SKM-1 (cell line): ENCODE measurements around the gene PARS2.

Experiments used
- DNase-seq: peaks from one replicate; lab custom pipeline; 2025; ENCODE audit not compliant: unreplicated experiment; lab: John Stamatoyannopoulos, UW

The PARS2 gene

DNA sequence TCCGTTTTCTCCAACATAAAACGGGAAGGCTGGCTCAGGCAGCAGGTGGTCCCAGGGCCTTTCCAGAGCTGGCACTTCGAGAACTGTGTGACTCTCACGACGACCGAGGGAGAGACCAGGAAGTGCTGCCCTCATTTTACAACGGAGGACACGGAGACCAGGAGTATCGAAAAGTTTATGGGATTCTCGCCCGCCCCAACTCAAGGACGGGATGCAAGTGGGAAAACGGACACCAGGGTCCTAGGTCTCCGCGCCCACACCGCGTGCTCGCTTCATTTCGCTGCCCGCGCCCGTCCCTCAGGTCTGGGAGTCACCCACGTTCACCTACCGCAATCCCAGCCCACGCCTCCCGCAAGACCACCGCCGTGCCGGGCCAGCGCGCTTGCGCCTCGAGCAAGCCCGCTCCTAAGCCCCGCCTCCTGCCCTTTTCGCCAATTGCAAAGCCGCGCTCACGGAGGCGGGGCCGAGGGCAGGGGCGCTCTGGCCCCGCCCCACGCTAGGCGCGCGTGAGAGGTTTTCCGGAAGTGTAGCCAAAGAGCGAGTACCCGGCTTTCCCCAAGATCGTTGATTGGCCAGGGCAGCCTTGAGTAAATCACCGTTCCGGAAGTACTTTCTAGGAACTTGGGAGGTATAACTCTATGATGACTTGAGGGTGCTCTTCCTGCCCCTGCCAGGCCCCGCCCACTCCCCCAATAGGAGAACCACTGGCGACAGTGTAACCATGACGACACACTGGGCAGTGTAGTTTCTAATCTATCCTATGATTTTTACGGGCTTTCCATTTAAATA is at the start of gene PARS2:
Gene PARS2 (minus strand): TSS at position 391 of the 789 bp plus-strand sequence. CDS start 5,362 bp downstream, outside the sequence.
- DNase-seq = peak; percentile 99

DNA sequence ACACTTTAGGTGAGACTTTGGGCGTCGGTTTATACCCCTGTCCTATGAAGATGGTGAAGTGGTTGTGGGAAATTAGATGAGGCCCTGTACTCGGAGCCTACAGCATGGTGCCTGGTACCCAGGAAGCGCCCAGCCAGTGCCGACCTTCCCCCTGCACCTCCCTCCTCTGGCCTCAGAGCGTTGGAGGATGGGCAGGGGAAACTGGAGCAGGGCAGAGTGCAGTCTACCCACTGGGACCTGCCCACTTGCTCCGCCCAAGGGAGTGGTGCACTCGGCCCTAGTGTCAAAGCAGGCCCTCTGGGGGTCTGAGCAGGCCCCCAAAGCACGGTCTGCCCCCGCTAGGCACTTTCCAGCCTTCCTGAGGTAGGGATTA is 49.8 kb upstream of the PARS2 start:
- no peak for DNase-seq

DNA sequence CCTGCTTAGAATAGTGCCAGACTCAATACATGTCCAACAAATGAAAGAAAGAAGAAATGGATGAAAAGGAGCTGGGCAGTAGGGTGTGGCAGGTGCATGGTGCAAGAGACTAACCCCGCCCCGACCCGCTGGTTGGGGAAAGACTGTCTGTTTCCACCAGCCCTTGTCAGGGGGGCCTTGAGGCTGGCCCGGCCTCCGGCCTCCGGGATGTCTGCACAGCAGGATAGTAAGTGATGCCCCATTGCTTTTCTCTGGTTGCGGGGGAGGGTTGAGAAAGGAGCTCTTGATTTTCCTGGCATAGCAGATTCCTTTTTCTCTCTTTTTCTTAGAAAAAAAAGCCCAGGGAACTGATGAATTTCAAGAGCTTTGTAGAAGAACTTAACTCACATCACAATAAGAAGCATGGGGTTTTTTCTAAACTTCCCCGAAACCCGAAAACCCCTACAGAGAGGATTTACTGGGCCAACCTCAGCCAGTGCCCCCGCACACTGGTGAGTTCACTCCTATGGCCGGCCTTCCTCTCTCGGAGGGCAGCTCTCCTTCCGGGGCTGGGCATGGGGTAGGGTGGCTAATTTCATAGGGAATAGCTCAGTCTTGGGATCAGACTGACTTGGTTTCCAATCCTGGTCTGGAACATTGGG is 49.3 kb upstream of the PARS2 start:
- DNase-seq = no peak

DNA sequence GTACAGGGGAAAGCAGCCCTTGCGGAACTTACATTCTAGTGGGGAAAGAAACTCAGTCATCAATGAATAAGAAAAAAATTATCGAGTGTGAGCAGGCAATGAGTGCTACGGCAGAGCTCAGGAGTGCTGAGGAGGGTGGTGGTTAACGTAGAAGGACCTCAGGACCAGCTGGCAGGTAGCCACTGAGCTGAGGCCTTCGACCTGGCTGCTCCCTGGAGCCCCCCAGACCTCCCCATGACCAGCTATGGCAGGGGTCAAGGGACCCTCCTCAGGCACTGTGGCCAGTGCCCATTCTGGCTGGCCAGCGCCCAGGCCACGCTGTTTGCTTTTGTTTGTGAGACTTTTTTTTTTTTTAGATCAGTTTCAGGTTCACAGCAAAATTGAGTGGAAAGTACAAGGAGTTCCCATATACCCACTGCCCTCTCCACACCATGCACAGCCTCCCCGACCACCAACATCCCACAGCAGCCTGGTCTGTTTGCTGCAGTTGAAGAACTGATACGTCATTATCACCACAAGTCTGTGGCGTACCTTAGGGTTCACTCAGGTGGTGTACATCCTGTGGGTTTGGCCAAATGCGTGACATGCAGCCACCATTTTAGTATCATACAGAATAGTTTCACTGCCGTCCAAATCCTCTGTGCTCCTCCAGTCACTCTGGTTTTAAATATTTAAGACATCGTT is 48.6 kb upstream of the PARS2 start:
- DNase-seq = no peak

DNA sequence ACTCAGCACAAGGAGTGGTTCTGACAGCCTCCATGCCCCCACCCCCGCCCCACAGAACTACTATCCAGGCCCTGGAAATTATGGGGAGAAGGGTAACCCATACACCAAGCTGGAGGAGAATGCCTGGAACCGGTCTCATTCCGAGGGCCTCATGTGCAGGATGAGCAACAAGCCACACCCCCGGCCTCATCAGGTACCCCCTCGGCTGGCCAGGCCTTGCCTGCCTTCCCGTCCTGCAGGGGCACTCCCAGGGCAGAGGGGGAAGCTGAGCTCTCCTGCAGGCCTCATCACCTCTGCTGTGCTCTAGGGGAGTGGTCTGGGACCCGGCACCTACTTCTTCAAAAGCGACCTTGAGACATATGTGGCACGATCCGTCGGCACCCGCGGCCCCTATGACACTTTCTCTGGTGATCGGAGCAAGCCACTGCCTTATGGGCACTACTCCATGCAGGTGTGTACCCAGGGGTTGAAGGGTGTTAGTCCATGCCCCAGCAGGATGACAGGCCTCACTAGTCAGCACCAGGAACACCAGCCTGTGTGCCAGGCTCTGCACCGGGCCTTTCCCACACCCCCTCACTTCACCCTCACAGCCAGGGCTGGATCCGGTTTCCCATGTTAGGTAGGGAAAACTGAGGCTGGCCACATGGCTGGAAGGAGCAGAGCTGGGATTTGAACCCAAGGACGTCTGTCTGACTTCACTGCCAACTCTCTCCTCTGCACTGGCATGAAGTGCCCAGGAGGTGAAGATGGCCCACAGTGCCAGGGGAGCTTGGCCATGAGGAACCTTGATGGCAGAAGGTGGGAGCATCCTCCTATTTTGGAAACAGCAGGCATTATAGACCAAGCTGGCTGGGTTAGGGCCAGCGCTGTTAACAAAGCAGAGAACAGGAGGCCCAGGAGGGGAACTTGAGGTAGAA is 47.7 kb upstream of the PARS2 start:
- DNase-seq = no peak

DNA sequence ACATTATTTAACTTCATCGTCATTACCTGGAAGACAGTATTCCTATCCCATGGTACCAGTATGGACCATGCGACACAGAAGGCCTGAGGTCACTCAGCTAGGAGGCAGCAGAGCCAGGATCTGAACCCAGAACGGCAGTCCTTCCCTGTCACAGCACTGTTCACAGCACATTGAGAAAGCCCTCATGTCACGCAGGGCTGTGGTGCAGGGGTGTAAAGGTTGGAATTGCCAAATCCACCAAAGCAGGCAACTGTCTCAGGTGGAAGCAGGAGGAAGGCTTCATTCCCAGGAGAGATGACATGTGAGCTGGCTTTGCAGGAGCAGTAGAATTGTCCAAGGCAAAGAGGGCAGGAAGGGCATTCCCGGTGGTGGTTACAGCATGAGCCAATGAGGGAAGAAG is 46.7 kb upstream of the PARS2 start:
- no peak for DNase-seq

DNA sequence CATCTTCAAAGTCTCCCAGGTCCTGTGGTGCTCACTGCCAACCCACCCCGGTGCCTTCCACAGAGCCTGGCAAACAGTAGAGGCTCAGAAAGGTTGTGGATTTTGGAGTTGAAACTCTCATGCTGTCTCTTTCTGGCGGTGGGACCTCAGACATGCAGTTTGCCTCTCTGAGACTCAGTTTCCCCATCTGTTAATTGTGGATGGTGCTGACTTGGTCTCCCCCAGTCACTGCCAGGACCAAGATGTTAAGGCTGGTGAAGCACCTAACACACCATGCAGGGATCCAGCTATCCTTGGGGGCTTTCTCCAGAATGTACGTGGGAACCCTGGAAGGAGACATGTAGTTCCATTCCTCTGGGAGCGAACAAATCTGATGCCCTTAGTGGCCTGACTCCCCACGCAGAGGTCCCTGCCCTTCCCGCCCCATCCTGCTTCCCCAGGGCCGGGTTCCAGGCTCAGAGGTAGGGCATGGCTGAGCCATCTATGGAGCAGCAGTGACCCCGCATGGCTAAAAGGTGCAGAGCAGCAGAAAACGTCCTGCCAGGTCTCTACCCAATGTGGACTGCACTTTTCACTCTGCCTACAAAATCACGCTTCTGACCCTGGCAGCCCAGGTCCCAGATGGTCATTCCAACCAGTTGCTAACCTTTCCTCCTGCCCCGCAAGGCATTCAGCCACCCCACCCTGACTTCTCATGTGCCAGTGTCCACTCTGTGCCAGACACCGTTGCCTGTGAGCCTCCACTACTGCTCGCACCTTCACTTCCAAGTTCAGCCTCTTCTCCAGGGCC is 46.0 kb upstream of the PARS2 start:
- DNase-seq = peak; percentile 16

DNA sequence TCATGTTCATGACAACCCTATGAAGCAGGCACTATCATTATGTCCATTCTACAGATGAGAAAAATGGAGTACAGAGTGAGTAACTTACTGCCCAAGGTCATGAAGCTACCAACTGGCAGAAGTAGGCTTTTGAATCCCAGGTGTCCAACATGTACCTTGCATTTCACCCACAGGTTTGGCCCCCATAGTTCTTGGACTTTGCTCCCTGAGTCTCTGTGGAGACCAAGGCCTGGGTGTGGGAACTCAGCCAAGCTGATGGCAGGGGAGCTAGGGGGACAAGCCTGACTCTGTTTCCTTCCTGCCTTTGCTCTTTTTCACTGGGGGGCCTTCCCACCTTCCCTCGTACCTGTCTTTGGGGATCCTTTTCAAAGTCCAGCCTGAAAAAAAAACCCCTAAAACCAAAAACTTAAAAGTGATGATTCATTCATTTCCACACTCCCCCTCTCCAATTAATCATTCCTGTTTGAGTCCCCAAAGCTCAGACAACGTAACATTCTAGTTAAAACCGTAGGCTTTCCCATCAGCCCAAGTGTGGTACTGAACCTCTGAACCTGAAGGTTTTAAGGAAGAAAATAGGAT is 45.3 kb upstream of the PARS2 start:
- no peak for DNase-seq

DNA sequence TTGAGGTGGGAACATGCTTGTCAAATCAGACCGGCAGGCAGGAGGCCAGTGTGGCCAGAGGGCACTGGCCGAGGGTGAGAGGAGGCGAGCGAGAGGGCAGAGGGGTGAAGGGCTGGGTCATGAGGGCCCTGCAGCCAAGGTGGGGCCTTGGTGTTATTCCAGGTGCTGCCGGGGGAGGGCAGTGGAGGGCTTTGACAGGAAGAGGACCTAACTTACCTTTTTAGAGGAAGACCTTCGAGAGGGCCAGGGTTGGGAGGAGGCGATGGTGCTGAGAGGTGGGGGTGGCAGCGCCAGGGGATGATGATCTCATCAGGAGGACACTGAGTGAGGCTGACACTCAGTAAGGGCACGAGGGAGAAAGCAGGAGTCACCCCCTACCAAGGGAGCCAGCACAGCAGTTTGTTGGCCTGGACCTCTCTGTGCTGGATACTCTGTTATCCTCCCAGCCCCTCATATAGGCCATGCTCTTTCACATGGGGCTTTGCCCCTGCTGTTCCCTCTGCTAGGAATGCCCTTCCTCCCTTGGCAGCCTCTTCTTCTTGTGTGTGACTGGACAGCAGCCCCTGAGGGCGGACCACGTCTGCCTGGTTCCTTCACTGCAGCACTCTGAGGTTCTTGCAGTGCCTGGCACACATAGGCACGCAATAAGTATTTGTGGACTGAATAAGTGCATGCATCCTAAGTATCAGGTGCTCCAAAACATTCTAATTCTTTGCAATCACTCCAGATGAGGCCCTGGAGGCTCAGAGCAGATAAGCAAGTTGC is 44.3 kb upstream of the PARS2 start:
- no peak for DNase-seq

DNA sequence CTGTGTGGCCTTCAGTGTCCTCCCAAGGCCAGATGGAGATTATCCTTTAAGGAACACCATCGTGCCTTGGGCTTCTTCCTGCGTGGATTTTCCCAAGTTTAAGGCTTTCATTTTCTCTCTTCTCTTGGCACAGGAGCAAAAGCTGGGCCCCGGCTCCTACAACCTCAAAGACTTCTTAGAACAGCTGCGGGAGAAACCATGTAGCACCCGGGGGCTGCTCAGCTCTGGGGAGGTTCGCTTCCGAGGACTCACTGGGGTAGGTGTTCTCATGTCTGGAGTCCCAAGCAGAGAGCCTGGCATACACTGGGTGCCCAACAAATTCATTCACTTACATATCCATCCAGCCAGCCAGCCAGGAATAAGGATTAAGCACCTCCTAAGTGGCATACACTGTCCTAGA is 43.4 kb upstream of the PARS2 start:
- DNase-seq = no peak

DNA sequence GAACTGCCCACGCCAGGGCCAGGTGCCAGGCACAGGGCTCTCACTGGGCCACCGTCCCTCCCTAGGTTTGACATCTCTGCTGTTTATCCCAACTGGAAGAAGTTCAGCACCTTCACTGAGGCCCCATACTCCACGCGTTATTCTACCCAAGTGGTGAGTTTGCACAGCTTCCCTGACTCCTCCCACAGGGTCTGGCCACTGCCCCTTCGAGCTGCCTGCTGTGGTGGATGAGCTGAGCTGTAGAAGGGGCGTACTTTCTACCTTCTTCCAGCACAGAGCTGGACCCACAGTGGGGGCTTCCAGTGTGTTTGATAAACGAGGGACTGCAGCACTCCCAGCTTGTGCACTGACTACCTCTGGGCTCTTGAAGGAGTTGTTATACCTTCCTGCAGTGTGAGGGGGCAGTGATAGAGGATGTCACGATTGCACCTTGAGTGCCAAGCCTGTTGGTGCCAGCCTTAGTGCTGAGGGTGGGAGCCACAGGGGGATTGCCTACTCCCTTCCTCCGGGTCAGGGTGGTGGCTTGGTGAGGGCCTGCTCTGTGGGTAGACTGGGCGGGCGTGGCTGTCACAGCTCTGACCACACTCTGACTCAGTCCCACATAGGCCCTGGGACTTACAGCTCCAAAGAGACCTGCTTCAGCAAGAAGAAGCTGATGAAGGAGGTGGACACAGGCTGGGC is 42.7 kb upstream of the PARS2 start:
- no peak for DNase-seq

DNA sequence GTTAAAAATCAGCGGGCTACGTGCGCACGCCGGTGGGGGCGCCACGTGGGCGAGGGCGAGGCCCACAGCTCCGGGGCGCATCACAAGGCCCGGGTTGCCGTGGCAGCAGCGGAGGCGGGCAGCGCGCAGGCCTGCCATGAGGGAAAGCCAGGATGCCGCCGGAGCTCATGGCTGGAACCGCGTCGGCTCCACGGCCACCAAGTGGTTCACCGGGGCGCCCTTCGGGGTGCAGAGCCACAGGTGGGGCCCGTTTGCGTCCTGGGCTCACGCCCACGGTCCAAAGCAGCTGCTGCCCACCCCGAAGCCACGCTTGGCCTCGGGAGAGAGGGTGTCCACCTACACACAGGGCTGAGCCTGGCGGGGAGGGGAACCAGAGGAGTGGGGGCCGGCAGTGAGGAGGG is 41.7 kb upstream of the PARS2 start:
- DNase-seq = no peak

DNA sequence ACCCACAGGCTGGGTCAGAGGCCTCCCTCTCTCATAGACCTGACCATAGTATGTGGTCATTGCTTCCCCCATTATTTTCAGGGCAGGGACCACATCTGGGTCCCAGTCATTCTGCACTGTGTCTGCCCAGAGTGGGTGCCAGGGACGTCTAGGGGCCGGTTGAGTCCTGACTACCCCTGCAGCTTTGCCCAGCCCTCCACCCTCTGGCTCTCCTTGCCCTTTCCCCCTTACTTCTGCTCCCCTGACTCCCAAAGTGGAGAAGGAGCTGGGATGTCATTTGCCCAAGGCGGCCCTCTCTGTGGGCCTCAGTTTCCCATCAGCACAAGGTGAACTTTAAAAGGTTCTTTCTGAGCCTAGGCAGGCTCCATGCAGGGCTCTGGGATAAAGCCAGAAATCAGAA is 41.1 kb upstream of the PARS2 start:
- no peak for DNase-seq

DNA sequence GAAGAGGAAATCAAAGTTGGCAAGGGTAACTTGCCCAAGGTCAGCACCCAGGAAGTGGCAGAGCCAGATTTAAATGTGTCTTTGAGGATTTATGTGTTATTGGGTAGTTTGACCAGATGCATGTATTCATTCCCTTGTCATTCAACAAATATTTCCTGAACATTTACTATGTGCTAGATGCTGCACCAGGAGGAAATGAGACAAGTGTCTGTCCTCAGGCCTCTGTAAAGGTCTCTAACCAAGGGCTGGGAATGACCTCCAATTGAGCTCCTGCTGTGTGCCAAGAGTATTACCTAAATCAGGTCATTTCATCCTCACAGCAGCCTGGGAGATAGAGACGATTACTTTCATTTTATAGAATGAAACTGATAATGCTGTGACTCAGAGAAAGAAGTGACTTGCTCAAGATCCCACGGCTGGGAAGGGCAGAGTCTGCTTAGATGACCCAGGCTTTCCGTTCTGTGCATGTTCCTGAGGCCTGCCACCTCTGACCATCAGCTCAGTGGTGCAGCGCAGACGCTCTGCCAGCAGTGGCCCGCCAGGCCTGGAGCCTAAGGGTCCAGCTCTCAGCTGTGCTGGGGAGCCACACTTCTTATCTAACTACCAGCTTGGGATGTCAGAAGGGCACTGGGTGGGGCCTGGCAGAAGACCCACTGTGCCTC is 40.3 kb upstream of the PARS2 start:
- DNase-seq = no peak

DNA sequence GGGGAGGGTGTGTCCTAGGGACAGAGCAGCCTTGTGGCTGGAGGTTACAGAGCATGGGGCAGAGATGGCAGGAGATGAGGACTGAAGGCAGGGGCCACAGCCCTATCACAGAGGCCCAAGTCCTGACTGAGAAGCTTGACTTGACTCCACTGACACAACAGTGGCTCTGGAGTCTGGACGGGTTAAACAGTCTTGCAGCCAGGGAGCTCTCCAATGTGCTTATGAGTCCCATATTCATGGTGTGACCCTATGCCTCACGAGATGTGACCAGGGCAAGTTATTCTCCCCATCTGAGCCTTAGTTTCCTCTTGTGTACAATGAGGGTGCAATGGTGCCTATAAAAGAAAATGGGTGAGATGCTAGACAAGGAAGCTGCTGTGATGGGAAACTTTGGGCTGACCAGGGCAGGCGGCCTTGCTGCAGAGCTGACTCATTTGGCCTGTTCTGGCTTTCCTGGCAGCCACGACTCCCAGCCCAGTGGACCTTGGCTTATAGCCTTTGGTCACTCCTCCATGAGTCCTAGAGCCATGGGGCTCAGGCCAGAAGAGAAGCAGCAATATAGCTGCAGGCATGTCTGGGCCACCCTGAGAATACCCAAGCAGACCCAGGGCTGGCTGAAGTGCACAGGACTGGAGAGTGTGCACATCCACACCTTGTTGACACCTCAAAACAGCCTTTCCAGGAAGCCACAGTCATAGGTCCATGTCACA is 39.6 kb upstream of the PARS2 start:
- no peak for DNase-seq

DNA sequence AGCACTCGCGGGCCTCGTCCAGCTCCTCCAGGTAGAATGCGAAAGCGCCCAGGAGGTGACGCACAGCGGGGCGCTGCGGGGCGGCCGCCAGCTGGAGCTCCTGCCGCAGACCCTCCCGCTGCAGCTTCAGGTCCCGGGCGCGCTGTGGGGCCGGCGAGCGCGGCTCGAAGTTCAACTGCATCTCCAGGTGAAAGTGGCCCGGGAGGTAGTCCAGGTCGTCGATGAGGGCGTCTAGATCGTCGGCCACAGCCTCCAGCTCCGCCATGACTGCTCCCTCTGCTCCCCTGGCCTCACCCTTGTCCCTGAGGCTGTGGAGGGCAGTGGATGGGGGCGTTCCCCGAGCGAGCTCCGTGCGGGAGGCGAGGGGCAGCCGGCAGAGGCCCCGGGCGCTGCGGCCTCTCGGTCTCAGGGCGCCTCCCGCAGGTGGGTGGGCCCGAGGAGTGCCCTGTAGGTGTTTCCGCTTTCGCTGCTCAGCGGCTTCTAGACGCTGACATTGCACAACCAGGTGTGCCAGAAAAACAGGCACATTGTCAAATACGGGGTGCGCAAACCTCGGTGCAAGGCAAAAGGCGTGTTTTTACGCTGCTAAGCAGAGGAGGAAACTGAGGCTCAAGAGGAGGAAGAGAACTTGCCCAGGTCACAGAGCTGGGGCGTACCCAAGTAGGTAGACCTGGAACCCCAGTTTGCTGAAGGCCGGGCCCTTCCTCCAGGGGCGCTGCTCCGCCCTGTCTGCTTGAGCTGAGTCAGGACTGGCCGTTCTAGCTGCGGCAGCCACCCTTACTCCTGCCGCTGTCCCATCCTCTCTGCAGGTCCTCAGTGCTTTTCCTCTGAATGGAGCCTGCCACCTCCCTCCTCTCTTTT is 36.8 kb upstream of the PARS2 start, which contains the start of gene TTC22:
Gene TTC22 (minus strand): TSS at position 425 of the 861 bp plus-strand sequence. CDS start 160 bp downstream, at position 265.
- DNase-seq = peak; percentile 51
